GM20431 (cell line): ENCODE measurements around the gene METTL21C.

Experiments used
- in situ Hi-C: fragments of 300-500 bp; cut with MseI, MboI; formaldehyde crosslinking; loops from one replicate; pipeline ENCODE4 v1.15.0; 2020; ENCODE audit warnings: low sequenced_read_pairs; ENCODE audit not compliant: unreplicated experiment

METTL21C gene

GRCh38 chr13:102698649-102698980 lies 3.8 kb upstream of the METTL21C start:
- in situ Hi-C loops = no loop called here

GRCh38 chr13:102697929-102698648 lies 3.2 kb upstream of the METTL21C start:
- in situ Hi-C loops = no loop called here

GRCh38 chr13:102697264-102697663 lies 2.4 kb upstream of the METTL21C start:
- in situ Hi-C loops = no loop called here

GRCh38 chr13:102696465-102696864 lies 1.6 kb upstream of the METTL21C start:
- in situ Hi-C loops = no loop called here

- in situ Hi-C loops = no loop called here
These were observed 1.1 kb downstream of the METTL21C start for GRCh38 chr13:102693776-102694175.

- in situ Hi-C loops = no loop called here
These were observed 1.6 kb downstream of the METTL21C start for GRCh38 chr13:102693250-102693649.

- in situ Hi-C loops = no loop called here
These were observed 2.4 kb downstream of the METTL21C start for GRCh38 chr13:102692491-102692826.

GRCh38 chr13:102690883-102691282 lies 4.0 kb downstream of the METTL21C start:
- in situ Hi-C loops = no loop called here

- in situ Hi-C loops = no loop called here
These were observed 6.4 kb downstream of the METTL21C start for GRCh38 chr13:102688306-102688973.

GRCh38 chr13:102687520-102687919 lies 7.3 kb downstream of the METTL21C start:
- in situ Hi-C loops = no loop called here

- in situ Hi-C loops = no loop called here
These were observed 8.8 kb downstream of the METTL21C start for GRCh38 chr13:102686024-102686423.

GRCh38 chr13:102683637-102684036 lies 11.2 kb downstream of the METTL21C start:
- in situ Hi-C loops = no loop called here

GRCh38 chr13:102682727-102683126 lies 12.1 kb downstream of the METTL21C start:
- in situ Hi-C loops = no loop called here

- in situ Hi-C loops = no loop called here
These were observed 12.6 kb downstream of the METTL21C start for GRCh38 chr13:102682211-102682610.

- in situ Hi-C loops = no loop called here
These were observed 13.8 kb downstream of the METTL21C start for GRCh38 chr13:102680842-102681740.

GRCh38 chr13:102680133-102680717 lies 14.6 kb downstream of the METTL21C start:
- in situ Hi-C loops = no loop called here

- in situ Hi-C loops = no loop called here
These were observed 15.3 kb downstream of the METTL21C start for GRCh38 chr13:102679449-102680132.

GRCh38 chr13:102678339-102679107 lies 16.3 kb downstream of the METTL21C start:
- in situ Hi-C loops = no loop called here

GRCh38 chr13:102677122-102677521 lies 17.7 kb downstream of the METTL21C start:
- in situ Hi-C loops = no loop called here
